HG02798 (cell line): ENCODE results near the gene AGBL3.
"Not testable (repeated sequence)": the region's sequence is repeated elsewhere in the genome, so short reads cannot be mapped to it uniquely, and the experiment has no call there.

Experiments
- ATAC-seq: cut with Tn5 transposase; IDR thresholded peaks from one replicate; pipeline ENCODE4 v1.9.1; 2021; ENCODE audit warnings: mild to moderate bottlenecking; ENCODE audit not compliant: unreplicated experiment, poor library complexity

AGBL3 gene

DNA sequence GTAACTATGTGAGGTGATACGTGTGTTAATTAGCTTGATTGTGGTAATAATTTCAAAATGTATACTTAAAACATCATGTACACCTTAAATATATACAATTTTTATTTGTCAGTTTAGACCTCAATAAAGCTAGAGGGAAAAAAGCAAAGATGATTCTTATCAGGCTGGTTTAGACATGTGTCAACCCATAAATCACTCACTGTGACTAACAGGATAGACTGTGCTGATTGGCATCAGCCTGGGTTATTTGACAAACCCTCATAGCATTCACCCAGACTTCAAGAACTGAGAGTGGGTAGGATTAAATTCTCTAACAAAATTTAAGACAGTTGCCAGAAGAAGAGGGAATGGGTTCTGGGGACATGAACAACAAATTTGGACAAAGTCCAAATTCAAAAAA is 87.8 kb downstream of the AGBL3 start:
- ATAC-seq: no peak

DNA sequence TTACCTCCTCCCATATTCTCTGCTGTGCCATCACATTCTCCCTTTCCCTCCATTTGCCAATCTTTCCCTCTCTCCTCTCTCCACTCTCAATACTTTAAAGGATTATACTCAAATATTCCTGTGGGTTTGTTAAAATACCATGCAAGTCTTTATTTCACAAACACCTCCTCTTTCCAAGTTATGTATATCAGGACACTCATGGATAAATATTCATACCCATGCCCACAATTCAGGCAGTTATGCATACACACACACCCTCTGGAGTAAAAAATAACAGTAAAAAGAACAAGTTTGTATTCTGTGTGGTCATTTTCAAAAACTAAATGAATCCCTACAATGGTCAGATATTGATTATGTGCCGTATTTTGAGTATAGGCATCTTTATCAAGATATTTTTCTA is 88.2 kb downstream of the AGBL3 start:
- no peak for ATAC-seq

DNA sequence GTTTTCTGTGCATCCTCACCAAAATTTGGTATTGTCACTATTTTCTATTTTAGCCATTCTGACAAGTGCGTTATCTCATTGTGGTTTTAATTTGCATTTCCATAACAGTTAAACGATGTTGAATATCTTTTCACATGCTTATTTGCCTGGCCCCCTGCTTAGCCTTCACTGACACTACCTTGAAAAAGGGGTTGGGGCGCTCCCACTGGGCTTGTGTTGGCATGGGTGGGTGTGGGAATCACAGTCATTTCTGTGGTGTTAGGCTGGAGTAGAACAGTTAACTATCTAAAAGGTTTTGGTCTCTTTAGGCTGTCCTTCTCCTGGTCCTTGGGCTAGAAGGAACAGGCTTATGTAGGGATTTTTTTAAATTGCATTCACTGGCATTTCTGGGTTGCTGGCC is 89.4 kb downstream of the AGBL3 start:
- no peak for ATAC-seq

DNA sequence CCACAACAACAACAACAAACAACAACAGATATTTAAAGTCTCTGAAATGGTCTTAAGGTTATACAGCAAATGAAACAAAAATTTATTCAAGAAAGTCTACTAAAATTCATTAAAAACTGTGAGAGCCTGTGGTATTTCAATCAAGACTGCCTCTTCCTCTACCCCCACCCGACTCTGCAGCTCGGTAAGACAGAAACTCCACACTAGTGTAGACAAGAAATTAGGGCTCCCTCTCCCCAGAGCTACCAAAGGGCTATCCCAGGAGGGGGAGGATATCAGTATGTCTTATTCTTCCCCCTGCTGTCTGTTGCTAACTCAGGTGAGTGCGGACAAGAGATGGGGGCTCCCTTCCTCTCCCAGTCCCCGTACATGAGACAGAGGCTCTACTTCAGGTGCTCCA is 90.6 kb downstream of the AGBL3 start:
- ATAC-seq: no peak

DNA sequence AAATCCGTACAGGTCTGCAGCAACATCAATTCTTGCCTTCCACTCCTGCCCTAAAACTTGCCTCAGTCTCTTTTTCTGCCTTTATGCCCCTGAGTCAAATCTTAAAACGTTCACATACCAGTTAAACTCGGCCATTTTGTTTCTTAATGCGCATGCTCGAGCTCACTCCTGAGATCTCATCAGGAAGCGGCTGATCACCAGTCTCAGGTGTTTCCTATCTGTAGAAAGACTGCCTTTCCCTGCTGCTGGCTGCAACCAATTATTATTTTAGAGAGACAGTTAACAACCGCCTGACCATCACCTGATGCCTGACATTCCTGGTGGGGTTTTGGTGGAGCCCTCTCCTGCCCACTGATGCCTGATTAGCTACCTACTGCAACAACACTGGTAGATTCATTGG is 91.3 kb downstream of the AGBL3 start:
- no peak for ATAC-seq

DNA sequence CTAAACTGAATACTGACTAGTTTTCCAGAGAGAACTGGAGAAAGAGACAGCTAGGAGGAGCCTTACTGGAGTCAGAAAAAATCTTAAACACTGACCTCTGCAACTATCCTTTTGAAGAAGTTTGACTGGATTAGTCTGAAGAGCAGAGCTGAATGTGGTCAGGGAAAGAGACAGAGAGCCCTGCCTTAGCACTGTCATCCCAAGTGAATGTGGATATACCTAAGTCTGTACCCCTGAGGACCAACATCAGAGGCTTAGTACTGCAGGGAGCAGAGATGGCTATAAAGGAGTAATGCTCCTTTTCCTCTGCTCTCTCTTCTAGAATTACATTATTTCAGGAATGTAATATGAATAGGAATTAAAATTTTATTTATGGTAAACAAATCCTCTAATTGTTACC is 91.7 kb downstream of the AGBL3 start:
- no peak for ATAC-seq

DNA sequence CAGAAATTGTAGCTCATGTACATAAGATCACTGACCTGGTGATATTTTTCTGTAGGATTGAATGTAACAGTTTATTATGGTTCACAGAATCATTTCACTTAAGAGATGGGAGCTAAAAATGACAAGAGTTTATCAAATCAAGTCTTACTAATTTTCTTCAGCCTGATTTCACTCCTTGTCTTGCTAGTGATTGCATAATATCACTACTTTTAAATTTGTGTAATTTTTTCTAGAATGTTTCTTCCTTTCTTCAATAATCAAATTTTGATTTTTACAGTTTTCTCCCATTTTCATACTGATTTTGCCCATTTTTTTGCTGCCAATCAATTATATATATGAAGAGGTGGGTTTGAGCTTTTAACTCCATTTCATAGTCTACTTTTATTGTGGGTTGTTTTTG is 92.8 kb downstream of the AGBL3 start:
- no peak for ATAC-seq

DNA sequence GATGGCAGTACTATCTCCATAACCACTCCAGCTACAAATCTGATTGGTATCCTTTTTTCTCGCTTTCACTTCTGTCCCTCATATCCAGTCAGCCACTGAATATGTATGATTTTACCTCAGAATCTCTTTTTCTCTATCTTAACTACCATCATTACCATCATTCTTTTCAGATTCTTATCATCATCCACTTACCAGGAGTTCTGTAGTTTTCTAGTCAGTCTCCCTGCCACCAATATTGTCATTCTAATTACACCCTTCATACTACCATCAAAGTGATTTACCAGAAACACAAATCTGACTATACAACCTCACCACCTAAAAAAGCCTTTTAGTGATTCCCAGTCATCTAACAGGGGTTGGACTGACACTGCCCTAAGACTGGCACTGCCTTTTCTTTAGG is 96.7 kb downstream of the AGBL3 start:
- ATAC-seq: no peak

DNA sequence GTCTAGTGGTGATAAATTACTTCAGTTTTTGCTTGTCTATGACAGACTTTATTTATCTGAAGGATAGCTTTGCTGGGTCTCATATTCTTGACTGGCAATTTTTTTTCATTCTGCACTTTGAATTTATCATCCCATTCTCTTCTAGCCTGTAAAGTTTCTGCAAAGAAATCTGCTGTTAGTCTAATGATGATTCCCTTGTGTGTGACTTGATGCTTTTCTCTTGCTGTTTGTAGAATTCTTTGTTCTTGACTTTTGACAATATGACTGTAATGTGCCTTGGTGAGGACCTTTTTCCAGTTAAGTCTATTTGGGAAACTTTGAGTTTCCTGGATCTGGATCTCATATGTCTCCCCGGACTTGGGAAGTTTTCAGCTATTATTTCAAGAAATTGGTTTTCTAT is 102.3 kb downstream of the AGBL3 start:
- ATAC-seq: no peak

DNA sequence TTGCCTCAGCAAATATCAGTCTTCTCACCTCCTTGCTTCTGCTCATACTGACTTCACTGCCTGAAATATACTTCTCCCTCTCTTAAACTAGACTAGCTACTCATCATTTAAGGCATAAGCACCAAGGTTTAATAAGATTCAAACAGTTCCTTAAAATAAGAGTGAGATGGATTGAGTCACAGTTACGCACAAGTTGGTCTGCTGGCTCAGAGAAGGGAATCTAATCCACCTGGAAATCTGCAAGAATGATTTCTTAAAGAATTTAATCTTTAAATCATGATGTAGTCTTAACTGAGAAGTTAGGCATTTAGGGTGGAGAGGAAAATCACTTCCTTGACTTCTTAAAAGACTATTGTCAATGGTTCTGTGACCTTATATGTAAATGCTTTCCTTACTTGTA is 105.4 kb downstream of the AGBL3 start:
- ATAC-seq: no peak

DNA sequence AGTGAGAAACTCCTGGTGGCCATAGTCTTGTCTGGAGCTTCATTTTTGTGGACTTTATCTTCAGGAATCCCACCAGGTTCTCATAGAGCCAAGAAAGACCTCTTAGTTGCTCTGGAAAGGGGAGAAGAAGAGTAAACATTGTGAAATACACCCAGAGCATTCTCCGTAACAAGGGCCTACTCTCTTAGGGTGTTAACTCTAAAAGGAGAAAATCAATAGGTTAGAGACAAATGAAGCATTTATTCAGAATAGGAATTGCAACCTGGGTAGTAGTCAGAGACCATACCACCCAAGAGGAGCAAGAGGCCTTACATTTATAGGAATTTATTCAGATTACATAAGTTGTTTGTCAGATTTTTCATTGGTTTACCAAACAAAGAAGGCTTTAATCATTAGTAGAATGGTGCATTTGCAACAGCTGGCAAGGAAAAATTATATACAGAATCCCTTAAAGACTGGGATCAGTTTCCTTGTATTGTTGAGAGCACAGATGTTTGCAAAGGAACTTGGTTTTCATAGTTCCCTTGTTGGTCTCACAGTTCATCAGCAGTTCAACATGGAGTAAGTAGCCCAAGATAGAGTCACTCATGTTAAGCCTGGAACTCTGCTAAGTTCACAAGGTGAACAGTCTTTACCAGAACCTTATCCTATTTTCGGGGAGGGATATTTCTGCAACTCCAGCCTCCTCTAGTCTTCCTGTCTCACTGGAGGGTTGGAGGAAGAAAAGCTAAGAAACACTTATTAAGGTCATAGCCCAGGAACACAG is 108.3 kb downstream of the AGBL3 start:
- ATAC-seq: no peak

DNA sequence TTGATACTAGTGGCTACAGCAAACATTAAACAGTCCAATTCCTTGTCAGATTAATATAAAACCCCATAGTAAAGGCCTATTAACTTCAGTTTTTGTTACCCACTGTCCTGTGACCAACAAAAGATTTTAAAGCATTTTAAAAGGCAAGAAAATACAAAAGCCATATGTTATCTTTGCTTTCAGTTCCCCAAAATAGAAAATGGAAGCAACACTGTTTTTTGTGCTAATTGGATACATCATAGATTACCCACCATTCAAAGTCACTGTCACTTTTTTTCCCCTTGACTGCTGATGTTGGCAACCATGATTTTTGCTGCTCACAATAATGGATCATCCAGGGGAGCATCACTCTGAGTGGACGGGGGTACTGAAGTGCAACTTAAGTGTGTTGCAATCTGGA is 109.1 kb downstream of the AGBL3 start:
- no peak for ATAC-seq

DNA sequence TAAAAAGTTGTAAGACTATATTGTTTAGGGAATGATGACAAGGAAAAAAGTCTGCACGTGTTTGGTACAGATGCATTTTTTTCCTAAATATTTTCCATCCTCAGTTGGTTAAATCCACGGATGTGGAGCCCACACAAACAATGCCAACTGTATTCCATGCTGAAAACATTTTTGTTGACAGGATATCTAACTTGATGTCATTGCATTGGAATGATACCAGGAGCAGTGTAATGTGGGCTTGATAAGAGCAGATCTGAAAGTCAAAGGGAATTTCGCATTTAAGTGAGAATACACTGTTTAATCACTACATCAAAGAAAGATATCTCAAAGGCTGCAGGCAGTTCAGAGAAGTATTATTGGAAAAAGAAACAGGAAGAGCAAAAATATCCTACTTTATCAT is 112.1 kb downstream of the AGBL3 start:
- ATAC-seq: no peak

DNA sequence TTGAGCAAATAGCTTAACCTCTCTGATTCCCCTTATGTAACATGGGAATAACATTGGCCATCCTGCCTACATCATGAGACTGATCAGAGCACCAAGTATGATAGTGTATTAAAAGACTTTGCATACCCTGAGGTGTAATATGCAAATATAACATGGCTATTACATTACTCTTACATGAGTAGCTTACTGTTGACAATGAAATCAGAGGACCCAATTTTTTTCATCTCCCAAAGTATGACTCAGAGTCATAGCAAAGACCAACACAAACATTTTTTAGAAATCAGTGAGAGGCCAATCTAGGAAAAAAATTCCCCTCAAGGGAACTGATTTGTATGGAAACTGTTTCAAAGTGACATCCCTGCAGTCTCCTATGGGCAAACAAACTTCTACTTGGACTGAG is 114.5 kb downstream of the AGBL3 start:
- ATAC-seq: no peak

DNA sequence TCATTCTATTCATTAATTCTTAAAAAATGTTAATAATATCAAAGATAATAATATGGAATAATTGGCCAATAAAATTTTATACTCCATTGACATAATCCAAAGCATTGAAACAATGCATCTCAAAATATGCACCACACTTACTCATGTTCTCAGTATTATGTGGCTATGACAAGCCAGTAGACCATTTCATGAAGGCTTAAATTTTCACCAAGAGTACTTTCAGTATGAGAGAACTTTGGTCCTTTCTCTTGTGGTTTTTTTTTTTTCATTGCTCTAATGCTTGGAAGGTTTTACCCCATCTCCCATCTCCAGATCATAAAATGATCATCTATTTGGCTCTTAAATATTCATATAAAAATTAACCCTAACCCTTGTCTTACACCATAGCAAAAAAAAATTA is 116.1 kb downstream of the AGBL3 start:
- peak; percentile 81 for ATAC-seq

DNA sequence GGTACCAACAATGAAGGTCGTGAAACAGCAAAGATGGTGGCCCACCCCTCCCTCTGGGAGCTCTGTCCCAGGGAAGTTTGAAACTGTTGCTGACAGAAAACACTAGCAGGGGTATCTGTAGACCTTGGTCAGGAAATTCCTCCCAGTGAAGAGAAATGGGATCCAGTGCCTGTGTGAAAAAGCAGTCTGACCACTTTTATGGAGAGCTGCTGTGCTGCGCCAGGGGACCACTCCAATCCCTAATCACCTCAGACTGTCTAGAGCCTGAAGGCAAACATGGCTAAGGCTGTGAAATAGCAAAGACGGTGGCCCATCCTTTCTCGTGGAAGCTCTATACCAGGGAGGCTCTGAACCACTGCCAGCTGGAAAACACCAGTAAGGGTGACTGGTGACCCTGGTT is 123.3 kb downstream of the AGBL3 start:
- ATAC-seq: no peak

DNA sequence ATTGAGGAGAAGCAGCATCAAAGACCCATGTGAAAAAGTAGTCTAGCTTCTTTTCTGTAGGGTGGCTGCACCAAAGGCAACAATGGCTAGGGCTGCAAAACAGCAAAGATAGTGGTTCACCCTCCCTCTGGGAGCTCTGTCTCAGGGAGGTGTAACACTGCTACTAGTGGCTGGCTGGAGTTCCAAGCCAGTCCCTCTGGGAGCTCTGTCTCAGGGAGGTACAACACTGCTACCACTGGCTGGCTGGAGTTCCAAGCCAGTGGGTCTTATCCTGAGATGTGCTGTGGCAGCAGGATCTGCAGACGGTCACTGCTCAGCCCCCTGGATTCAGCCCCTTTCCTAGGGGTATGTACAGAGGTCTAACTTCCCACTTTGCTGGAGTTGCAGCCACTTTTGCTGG is 123.7 kb downstream of the AGBL3 start:
- no peak for ATAC-seq

DNA sequence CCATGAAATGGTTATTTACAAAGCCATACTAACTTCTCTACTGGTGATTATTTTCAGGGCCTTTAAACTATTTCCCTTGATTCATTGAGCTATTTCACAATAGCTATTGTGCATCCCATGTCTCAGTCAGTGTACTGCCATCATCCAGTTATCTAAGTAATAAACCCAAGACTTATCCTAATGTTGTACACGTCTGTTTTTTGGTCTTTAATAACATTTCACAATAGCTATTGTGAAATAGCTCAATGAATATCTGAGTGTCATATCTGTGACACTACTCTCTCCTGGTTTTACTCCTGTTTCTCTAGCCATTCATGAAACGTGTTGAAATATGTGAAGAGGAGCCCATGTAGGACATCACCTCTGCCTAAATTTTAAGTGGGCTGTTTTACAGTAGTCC is 125.1 kb downstream of the AGBL3 start:
- ATAC-seq: no peak

DNA sequence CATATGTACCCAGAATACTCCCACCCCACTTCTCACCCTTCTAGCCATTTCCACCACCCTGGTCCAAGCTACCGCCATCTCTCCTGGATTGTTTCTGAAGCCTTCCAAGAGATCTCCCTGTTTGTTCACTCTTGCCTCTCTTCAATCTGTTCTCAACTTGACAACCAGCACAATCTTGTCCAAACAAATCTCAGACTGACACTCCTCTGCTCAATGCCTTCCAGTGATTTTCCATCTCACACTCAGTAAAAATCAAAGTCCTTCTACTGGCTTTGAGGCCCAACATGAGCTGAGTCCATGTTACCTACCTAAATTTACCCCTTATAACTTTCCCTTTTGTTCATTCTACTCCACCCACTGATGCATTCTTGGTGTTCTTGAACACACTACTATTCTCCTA is 128.3 kb downstream of the AGBL3 start:
- no peak for ATAC-seq

DNA sequence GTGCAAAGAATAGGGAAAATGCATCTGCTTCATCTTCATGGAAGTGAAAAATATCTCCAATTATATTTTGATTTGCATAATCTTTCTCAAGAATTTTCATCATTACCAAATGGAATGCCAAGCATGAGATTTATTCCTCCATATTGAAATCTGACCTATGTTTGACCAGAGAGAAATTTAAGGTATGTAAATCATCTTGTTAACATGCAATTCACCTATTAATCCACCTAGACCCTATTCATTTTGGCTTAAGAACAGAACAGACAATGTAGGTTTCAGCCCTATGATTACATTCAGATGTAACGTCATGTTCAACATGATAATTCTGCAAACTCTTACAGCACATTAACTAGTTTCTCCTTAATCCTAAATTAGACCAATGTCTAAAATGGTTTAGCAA is 130.8 kb downstream of the AGBL3 start:
- ATAC-seq: no peak

DNA sequence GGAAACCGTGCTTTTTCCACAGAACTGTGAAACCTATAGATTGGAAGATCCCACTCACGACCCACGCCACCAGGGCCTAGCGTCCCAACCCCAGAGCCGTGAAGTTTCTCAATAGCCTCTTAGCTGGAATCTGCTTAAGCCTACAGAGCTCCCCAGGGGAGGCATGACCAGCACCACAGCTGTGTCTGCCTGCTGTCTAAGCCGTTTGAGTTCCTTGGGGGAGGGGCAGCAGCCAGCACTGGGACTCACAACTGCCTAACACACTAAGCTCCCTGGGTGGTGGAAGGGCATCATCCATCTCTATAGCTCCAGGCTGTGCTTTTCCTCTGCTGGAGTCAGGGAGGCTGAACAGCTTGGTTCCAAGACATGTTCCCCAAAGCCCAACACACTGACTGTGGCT is 135.6 kb downstream of the AGBL3 start:
- ATAC-seq: no peak

DNA sequence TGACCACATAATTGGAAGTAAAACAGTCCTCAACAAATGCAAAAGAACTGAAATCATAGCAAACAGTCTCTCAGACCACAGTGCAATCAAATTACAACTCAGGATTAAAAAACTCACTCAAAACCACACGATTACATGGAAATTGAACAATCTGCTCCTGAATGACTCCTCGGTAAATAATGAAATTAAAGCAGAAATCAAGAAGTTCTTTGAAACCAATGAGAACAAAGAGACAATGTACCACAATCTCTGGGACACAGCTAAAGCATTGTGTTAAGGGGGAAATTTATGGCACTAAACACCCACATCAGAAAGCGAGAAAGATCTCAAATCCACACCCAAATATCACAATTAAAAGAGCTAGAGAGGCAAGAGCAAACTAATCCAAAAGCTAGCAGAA is 138.3 kb downstream of the AGBL3 start:
- ATAC-seq: not testable (repeated sequence)

DNA sequence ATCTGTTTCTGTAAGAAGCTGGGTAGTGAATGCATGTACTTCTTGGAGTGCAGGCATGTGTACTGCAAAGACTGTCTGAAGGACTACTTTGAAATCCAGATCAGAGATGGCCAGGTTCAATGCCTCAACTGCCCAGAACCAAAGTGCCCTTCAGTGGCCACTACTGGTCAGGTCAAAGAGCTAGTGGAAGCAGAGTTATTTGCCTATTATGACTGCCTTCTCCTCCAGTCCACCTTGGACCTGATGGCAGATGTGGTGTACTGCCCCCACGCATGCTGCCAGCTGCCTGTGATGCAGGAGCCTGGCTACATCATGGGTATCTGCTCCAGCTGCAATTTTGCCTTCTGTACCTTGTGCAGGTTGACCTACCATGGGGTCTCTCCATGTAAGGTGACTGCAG is 142.6 kb downstream of the AGBL3 start:
- ATAC-seq: no peak
